GM19395 (cell line): ENCODE data around the gene CA10.

Experiments used
- ATAC-seq: cut with Tn5 transposase; IDR thresholded peaks from one replicate; pipeline ENCODE4 v1.9.1; 2021; ENCODE audit warnings: mild to moderate bottlenecking, moderate library complexity; ENCODE audit not compliant: unreplicated experiment

The CA10 gene

DNA sequence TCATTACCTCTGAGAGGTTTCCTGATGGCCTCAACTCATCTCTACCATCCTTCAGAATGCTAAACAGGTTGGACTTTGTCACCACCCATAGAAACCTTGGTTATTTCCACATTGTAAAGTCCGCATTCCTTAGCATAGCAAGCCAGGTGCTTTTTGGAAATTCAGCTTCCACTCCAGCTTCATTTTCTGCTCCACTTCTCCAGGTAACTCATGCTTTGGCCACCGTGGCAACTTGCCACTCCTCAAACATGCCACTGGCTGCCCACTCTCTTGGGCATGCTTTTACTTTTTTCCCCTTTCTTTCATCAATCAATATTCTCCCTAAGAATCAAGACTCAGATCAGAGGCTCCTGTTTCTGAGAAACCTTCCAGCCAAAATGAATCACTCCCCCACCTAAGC, 203.3 kb downstream of the CA10 start:
- ATAC-seq = no peak

- ATAC-seq = no peak
These were observed 204.2 kb downstream of the CA10 start for GRCh38 chr17:51954232-51954765.

DNA sequence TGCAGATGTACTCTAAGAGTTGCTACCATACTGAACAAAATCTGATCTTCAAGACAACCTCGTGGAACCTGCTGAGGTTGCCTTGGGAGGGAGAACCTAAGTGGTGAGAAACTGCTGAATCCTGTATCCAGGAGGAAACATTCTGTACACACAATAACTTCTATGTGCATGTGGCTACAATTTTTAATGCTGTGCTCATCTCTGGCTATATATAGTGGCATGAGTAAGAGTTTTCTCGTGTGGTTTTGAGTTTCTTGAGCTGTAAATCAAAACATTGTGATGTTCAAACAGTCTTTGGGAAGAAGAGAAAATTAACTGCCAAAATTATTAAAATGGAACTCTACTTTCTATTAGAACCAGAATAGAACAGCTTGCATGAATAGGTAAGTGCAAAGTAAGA, 206.8 kb downstream of the CA10 start:
- ATAC-seq = no peak

GRCh38 chr17:51948128-51948527, 210.4 kb downstream of the CA10 start:
- ATAC-seq = no peak

GRCh38 chr17:51947160-51947735, 211.3 kb downstream of the CA10 start:
- no peak for ATAC-seq

DNA sequence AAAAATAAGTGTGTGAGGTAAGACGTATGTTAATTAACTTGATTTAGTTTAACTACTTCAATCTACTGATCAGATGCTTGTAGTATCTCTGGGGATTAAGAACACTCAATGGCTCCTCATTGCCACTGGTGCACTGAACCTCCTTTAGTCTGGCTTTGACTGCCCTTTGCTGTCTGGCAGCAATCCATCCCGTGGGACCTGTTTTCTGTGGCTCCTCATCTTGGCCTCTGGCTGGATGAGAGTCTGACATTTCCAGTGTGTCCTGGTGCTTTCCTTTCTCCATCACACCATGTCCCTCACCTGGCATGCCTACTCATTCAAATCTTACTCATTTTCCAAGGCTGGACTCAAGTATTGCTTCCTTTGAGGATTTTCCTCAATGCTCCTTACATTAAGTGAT, 212.2 kb downstream of the CA10 start:
- ATAC-seq = no peak

GRCh38 chr17:51941272-51941671, 217.2 kb downstream of the CA10 start:
- no peak for ATAC-seq

GRCh38 chr17:51937264-51937663, 221.2 kb downstream of the CA10 start:
- ATAC-seq = no peak

DNA sequence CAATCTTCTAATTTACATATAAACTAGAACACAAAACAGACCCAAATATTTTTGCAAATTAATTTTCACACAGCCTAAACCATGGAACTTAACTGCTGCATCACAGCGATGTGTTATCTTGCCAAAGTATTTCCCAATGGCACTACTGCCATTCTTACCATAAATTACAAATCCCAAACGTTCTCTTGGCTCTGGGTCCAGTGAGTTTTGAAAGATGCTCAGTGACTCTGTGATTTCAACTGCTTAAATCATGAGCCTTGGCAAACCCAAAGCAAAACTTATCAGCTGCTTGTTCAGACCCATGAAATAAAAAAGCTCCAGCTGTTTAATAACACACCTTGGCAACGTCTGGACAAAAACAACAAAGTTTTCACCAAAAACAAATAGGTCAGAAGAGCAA, 223.0 kb downstream of the CA10 start:
- ATAC-seq = no peak

GRCh38 chr17:51933647-51934046, 224.9 kb downstream of the CA10 start:
- no peak for ATAC-seq

DNA sequence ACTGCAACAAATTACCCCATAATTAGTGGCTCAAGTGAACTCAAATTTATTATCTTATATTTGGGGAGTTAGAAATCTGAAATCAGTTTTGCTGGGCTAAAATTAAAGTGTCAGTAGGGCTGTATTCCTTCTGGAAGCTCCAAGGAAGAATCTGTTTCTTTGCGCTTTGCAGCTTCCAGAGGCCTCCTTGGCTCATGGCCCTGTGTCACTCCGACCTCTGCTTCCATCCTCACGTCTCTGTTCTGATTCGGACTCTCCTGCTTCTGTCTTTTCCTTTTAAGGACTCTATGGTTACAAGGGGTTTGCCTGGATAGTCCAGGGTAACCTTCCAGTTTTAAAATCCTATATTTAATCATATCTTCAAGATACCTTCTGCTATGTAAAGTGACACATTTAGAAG, 232.1 kb downstream of the CA10 start:
- no peak for ATAC-seq

DNA sequence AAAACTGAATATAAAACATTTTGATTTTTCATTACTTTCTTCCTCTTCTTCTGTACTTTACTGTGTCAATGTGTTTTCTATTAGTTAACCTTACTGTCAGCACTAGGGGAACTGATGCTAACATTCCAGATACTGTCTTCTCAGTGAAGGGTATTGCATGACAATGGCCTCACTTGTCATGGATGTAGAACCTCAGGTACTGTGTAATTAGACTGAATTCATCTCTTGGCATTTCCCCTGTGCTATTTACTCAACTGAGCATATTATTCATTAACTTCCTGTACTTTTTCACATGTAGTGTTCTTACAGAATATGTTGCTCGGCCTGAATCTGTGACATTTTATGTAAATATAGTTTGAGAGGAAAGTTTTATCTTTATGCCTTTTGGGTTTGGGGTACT, 237.0 kb downstream of the CA10 start:
- ATAC-seq = no peak

- peak; percentile 91 for ATAC-seq
These were observed 243.9 kb downstream of the CA10 start for GRCh38 chr17:51914577-51914976.

GRCh38 chr17:51913491-51914205, 244.9 kb downstream of the CA10 start:
- ATAC-seq = no peak

GRCh38 chr17:51912939-51913338, 245.6 kb downstream of the CA10 start:
- no peak for ATAC-seq

- no peak for ATAC-seq
These were observed 247.3 kb downstream of the CA10 start for GRCh38 chr17:51911237-51911636.

DNA sequence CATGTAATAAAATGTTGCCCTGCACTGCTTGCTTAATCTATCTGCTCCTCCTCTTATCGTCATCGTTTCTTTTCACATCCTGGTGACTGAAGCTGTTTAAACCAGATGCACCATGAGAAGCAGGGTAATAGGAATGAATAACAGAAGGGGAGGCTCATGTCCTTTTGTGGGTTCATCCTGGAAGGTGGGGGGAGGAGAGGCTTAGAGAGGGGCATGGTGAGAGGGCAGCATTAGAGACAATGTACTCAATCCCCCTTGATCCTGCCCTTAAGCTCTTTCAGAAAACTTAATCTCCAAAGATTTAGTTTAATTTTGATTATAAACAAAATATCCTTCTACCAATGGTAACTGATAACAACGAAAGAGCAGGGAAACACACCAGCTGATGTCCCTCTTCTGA, 248.5 kb downstream of the CA10 start:
- no peak for ATAC-seq

DNA sequence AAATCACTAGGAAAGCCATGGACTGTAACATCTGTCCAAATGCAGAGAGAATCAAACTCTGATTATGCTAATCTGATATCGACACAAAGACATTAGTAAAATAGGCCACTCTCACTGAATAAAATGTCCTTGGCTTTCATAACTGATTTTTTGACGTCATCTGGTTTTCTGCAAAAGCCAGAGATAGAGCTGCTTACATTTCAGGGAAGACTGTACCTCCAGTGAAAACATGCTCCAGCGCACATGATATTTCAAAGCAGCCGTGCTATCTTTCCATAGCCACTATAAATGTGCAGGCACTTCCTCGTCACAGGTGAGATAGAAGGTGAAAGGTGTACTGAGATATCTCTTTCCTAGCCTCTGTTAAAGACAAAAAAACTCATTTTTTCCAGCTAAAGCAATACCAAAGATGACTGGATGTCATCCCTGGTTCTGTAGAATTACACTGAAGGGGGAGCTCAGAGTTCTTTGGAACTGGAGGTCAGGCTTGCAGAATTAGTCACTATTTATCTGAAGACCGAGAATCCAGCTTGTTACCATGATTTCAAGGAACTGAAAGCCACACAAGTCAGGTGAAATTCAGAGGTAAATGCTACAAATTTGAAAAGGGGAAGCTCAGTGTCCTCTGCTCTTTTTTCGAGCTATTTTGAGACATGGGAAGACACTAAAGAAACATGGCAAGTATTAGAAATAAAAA, 249.5 kb downstream of the CA10 start:
- ATAC-seq = peak; percentile 61

DNA sequence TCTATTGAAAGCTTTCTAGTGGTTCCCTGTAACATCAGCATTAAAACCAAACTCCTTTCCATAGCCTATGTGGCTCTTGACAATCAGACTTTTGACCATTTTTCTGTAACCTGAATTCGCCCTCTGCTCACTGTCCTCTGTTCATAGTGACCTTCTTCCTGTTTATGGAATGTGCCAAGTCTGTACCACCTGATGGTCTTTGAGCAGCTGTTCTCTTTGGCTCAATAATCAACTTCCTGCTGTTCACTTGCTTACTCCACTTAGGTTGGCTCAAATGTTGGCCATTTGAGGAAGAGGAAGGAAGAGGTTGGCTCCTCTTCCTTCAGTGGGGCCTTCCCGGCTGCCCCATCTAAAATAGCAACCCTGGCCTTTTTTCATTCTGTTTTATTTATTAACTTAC, 251.5 kb downstream of the CA10 start:
- no peak for ATAC-seq

DNA sequence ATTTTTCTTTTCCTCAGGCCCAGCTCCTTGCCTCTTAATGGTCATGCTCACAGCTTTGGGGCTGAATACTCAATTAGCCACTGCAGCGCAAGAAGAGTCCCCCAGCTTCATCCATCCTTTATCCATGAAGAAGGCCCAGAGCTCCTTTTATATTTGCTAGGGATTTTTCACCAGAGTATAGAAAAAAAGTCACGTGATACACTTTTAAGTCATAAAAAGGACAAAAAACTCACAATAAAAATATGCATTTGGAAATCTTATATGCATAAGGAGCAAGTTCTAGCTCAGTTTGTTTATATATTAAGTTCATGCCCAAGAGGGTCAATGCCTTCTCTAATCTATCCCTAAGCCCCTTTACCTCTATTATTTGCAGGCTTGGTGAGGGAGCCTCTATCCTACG, 254.1 kb downstream of the CA10 start:
- ATAC-seq = no peak

- ATAC-seq = no peak
These were observed 257.3 kb downstream of the CA10 start for GRCh38 chr17:51901242-51901641.

- ATAC-seq = no peak
These were observed 266.6 kb downstream of the CA10 start for GRCh38 chr17:51891936-51892335.
